B cell (primary cell): ENCODE data around the gene AKR1A1. TPM values are rescaled to one million over a fixed set of nuclear protein-coding genes. Genes with fewer than 3 reads are reported as not detected.

Experiments used
- ATAC-seq: fragments of 200-7000 bp; cut with Tn5 transposase; one replicate; pipeline ENCODE4 v1.10.0; 2021; ENCODE audit warnings: low read depth, mild to moderate bottlenecking, moderate number of reproducible peaks, moderate library complexity
- CTCF ChIA-PET: fragments of 350-600 bp; sonication (Branson Sonifier 250); formaldehyde crosslinking; loops from one replicate; lab custom pipeline; 2021; ENCODE audit warnings: antibody characterized with exemption, inconsistent platforms; lab: Charles Lee
- POLR2A ChIA-PET: fragments of 350-600 bp; sonication (Branson Sonifier 250); formaldehyde crosslinking; loops from one replicate; lab custom pipeline; 2021; ENCODE audit warnings: antibody characterized with exemption; lab: Charles Lee
- DNase-seq: peaks from one replicate; pipeline ENCODE4 v3.0.0; 2013
- H2AFZ ChIP-seq: 2 replicates; pipeline ENCODE4 v1.6.1; 2012; ENCODE audit warnings: mild to moderate bottlenecking, low read depth, low read length; ENCODE audit not compliant: insufficient read depth, poor library complexity, severe bottlenecking
- H3K27ac ChIP-seq, 2 donors: 1 replicate in 1 of 2; 2 replicates in 1 of 2; pipeline ENCODE4 v1.5.1; 2012 to 2013; ENCODE audit warnings: low read length in 2 of 2, mild to moderate bottlenecking in 2 of 2, moderate library complexity in 1 of 2
- H3K27me3 ChIP-seq, 4 experiments: fragments of 200-600 bp in 1 of 4; sonication (generic) in 1 of 4; replicated peaks in 1 of 4; 1 replicate in 2 of 4; 2 replicates in 2 of 4; pipeline versions ENCODE4 v1.6.1 to v1.7.0; 2013 to 2016; ENCODE audit warnings: low read length in 3 of 4, mild to moderate bottlenecking in 2 of 4, mixed read lengths in 1 of 4, moderate library complexity in 1 of 4; ENCODE audit not compliant: insufficient read depth in 4 of 4, control insufficient read depth in 3 of 4; ENCODE audit errors: control extremely low read depth in 1 of 4
- H3K36me3 ChIP-seq, 2 experiments: replicated peaks in 1 of 2; 1 replicate in 1 of 2; 2 replicates in 1 of 2; pipeline versions ENCODE4 v1.6.1 to v1.7.1; 2013; ENCODE audit warnings: low read length in 1 of 2; ENCODE audit not compliant: insufficient read depth in 2 of 2, control insufficient read depth in 1 of 2; ENCODE audit errors: control extremely low read depth in 1 of 2, extremely low read depth in 1 of 2
- H3K4me1 ChIP-seq, 2 donors: fragments of 200-600 bp in 1 of 2; sonication (generic) in 1 of 2; 1 replicate in 1 of 2; 2 replicates in 1 of 2; pipeline versions ENCODE4 v1.5.1 to v1.6.1; 2013 to 2017; ENCODE audit warnings: low read length in 2 of 2; ENCODE audit not compliant: control insufficient read depth in 2 of 2, insufficient read depth in 2 of 2
- H3K4me2 ChIP-seq: replicated peaks from 2 replicates; pipeline ENCODE3; 2012; ENCODE audit warnings: mild to moderate bottlenecking, low read depth, low read length; ENCODE audit not compliant: poor library complexity, severe bottlenecking
- H3K4me3 ChIP-seq, 5 experiments: fragments of 200-600 bp in 1 of 5; sonication (generic) in 1 of 5; 1 replicate in 3 of 5; 2 replicates in 2 of 5; pipeline versions ENCODE4 v1.5.1 to v1.7.0; 2011 to 2016; ENCODE audit warnings: low read length in 4 of 5, mild to moderate bottlenecking in 4 of 5, low read depth in 2 of 5, control low read depth in 1 of 5, moderate library complexity in 1 of 5; ENCODE audit not compliant: insufficient read depth in 1 of 5; ENCODE audit errors: control extremely low read depth in 1 of 5, extremely low read depth in 1 of 5
- H3K79me2 ChIP-seq: fragments of 200-600 bp; sonication (generic); one replicate; pipeline ENCODE4 v1.6.0; 2016; ENCODE audit warnings: low read length; ENCODE audit not compliant: control insufficient read depth, insufficient read depth
- H3K9ac ChIP-seq: fragments of 200-600 bp; sonication (generic); 2 replicates; pipeline ENCODE4 v1.6.1; 2017; ENCODE audit warnings: mild to moderate bottlenecking, low read length, moderate library complexity
- H3K9me3 ChIP-seq, 3 donors: one replicate each; pipeline versions ENCODE4 v1.6.1 to v1.7.1; 2013; ENCODE audit warnings: low read length in 2 of 3; ENCODE audit not compliant: control insufficient read depth in 2 of 3, insufficient read depth in 1 of 3; ENCODE audit errors: control extremely low read depth in 1 of 3
- H4K20me1 ChIP-seq: 2 replicates; pipeline ENCODE4 v1.6.0; 2012; ENCODE audit warnings: mild to moderate bottlenecking, low read length; ENCODE audit not compliant: insufficient read depth, control insufficient read depth, poor library complexity, severe bottlenecking
- H3K27ac Mint-ChIP-seq: one replicate; pipeline ENCODE4 v1.8.0; 2021; ENCODE audit warnings: mixed read lengths
- H3K27me3 Mint-ChIP-seq: one replicate; pipeline ENCODE4 v1.8.0; 2021; ENCODE audit warnings: mixed read lengths
- H3K4me1 Mint-ChIP-seq: one replicate; pipeline ENCODE4 v1.8.0; 2021; ENCODE audit warnings: mixed read lengths
- H3K4me3 Mint-ChIP-seq: one replicate; pipeline ENCODE4 v1.8.0; 2021; ENCODE audit warnings: mixed read lengths
- H3K9me3 Mint-ChIP-seq: one replicate; pipeline ENCODE4 v1.8.0; 2022; ENCODE audit warnings: mixed read lengths; ENCODE audit not compliant: insufficient read depth
- CTCF ChIP-seq: fragments of 200-600 bp; IDR thresholded peaks from one replicate; pipeline ENCODE4 v1.8.0; 2022; ENCODE audit warnings: antibody characterized with exemption, mild to moderate bottlenecking
- EZH2 ChIP-seq: IDR thresholded peaks from 2 replicates; pipeline ENCODE4 v1.6.1; 2012; ENCODE audit warnings: borderline replicate concordance, low read depth, mild to moderate bottlenecking, moderate library complexity, low read length; ENCODE audit not compliant: insufficient read depth, poor library complexity, severe bottlenecking
- whole genome bisulfite sequencing: methylation state at CpG from one replicate; pipeline ENCODE4 v1.1.5; 2013; ENCODE audit warnings: missing lambda C conversion rate; ENCODE audit not compliant: insufficient coverage; 5-methylcytosine and 5-hydroxymethylcytosine counted together
- intact Hi-C: fragments of 100-400 bp; cut with micrococcal nuclease; formaldehyde crosslinking; loops from one replicate; pipeline ENCODE4 v1.10.0; 2022
- polyA plus RNA-seq: library from polyadenylated mRNA; depleted of rRNA; stranded (reverse); fragments of >200 nt; gene quantifications from 2 replicates; pipeline ENCODE4 v1.2.3, GENCODE V29; 2012
- total RNA-seq, 2 donors: library from RNA; stranded (reverse); fragments of 120-200 nt in 1 of 2; gene quantifications; 1 replicate in 1 of 2; 2 replicates in 1 of 2; pipeline versions ENCODE4 v1.2.3 to v1.2.4, GENCODE V29; 2013 to 2022

AKR1A1 gene
- total and polyA plus RNA-seq, 2 donors (not counting 1 experiment from before 2014, with no cell fraction given), result 145 to 163 TPM

- peaks cover 2 to 60% of the 10 kb centered on the region in 2 experiments for H3K36me3 ChIP-seq
- WGBS, result 79% methylated on average over 8 of the region's 10 CpGs
- no peak for ATAC-seq
Measured at GRCh38 chr1:45610589-45611226, 60.1 kb downstream of the AKR1A1 start.

More at GRCh38 chr1:45610589-45611226, 60.1 kb downstream of the AKR1A1 start:
- Histone ChIP-seq H3K79me2 (peaks cover 22% of the 10 kb centered on the region), H3K9me3 (no peaks in the 10 kb centered on the region), H3K27me3 (no peaks in the 10 kb centered on the region), H4K20me1 (peaks cover 22% of the 10 kb centered on the region), H3K27ac (no peak overlapping the region), H3K9ac (no peak overlapping the region), H2AFZ (no peak overlapping the region), H3K4me1 (peaks cover 31 to 42% of the 10 kb centered on the region in 2 donors), H3K4me2 (no peak overlapping the region), H3K4me3 (no peak overlapping the region)
- H3K27ac Mint-ChIP-seq, result peak overlapping the region; percentile 2
- DNase-seq, result no peak
- H3K4me3 Mint-ChIP-seq, result no peak overlapping the region
- ChIA-PET POLR2A (no interaction called here), CTCF (no interaction called here)
- H3K27me3 Mint-ChIP-seq, result no peaks in the 10 kb centered on the region
- H3K9me3 Mint-ChIP-seq, result no peaks in the 10 kb centered on the region
- intact Hi-C loops, result no loop called here
- TF ChIP-seq CTCF (no peak), EZH2 (no peak)
- H3K4me1 Mint-ChIP-seq, result peaks cover 51% of the 10 kb centered on the region
